Mammary epithelial cell (primary cell): ENCODE results near the gene CLCN4.

Experiments
- EZH2 ChIP-seq: IDR thresholded peaks from 2 replicates; pipeline ENCODE4 v1.6.1; 2012; ENCODE audit warnings: low read length, inconsistent platforms, borderline replicate concordance
- TF ChIP-seq, protein P1 (sequence below), 2 donors: IDR thresholded peaks in 1 of 2; conservative IDR thresholded peaks in 1 of 2; 2 replicates each; pipeline ENCODE4 v1.5.1; 2011 to 2012; ENCODE audit warnings: inconsistent platforms in 2 of 2, low read length in 2 of 2, mild to moderate bottlenecking in 2 of 2, control low read depth in 1 of 2, low read depth in 1 of 2; ENCODE audit not compliant: insufficient read depth in 1 of 2; ENCODE audit errors: extremely low read depth in 1 of 2

DNA sequence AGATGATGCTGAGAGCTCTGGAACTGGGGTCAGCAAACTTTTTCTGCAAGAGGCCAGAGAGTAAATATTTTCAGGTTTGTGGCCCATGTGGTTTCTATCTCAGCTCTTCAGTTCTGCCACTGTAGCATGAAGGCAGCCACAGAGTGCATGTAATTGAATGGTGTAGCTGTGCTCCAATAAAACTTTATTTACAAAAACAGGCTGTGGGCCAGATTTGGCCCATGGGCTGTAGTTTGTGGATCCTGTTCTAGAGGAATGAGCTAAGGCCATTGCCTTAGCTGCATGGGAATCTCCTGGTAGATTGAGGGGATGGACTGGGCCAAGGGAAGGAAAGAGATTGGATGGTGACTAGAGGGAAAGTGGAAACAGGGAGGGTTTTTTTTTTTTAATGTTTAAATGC lies 36.8 kb downstream of the CLCN4 start:
- TF ChIP-seq, protein P1, sequence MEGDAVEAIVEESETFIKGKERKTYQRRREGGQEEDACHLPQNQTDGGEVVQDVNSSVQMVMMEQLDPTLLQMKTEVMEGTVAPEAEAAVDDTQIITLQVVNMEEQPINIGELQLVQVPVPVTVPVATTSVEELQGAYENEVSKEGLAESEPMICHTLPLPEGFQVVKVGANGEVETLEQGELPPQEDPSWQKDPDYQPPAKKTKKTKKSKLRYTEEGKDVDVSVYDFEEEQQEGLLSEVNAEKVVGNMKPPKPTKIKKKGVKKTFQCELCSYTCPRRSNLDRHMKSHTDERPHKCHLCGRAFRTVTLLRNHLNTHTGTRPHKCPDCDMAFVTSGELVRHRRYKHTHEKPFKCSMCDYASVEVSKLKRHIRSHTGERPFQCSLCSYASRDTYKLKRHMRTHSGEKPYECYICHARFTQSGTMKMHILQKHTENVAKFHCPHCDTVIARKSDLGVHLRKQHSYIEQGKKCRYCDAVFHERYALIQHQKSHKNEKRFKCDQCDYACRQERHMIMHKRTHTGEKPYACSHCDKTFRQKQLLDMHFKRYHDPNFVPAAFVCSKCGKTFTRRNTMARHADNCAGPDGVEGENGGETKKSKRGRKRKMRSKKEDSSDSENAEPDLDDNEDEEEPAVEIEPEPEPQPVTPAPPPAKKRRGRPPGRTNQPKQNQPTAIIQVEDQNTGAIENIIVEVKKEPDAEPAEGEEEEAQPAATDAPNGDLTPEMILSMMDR (conservative IDR thresholded peaks at IDR 0.05 in 1 of 2, IDR thresholded peaks at IDR 0.05 in 1 of 2; ENCODE audit: extremely low read depth in 1 of 2, insufficient read depth in 1 of 2, low read depth in 1 of 2, low read length in 2 of 2): no peak
- TF ChIP-seq EZH2: no peak
